ELR (cell line): ENCODE results near the gene PAWR.
A peak's percentile ranks its signal among the peaks of the same experiment; 100 is the strongest.

Experiments used
- DNase-seq: peaks from one replicate; pipeline ENCODE4 v3.0.0-alpha.2; 2015; ENCODE audit warnings: low read depth

The PAWR gene

GRCh38 chr12:79690638-79691510 is at the start of gene PAWR:
Gene PAWR, minus strand, starts transcription at chr12:79690964. Its CDS starts 720 bp downstream, at chr12:79690244.
- peak; percentile 95 for DNase-seq

GRCh38 chr12:79737875-79738718 is 47.3 kb upstream of the PAWR start:
- peak; percentile 82 for DNase-seq

GRCh38 chr12:79732638-79733037 is 41.9 kb upstream of the PAWR start:
- DNase-seq: no peak

GRCh38 chr12:79725987-79726386 is 35.2 kb upstream of the PAWR start:
- peak; percentile 92 for DNase-seq

GRCh38 chr12:79717006-79717405 is 26.2 kb upstream of the PAWR start:
- no peak for DNase-seq

- DNase-seq: no peak
These were observed 24.5 kb upstream of the PAWR start for GRCh38 chr12:79715308-79715707.

- DNase-seq: no peak
These were observed 20.1 kb upstream of the PAWR start for GRCh38 chr12:79710707-79711483.

- DNase-seq: no peak
These were observed 17.1 kb upstream of the PAWR start for GRCh38 chr12:79707830-79708229.

GRCh38 chr12:79706676-79707075 is 15.9 kb upstream of the PAWR start:
- peak; percentile 52 for DNase-seq

GRCh38 chr12:79706156-79706555 is 15.4 kb upstream of the PAWR start:
- peak; percentile 70 for DNase-seq

GRCh38 chr12:79698966-79699365 is 8.2 kb upstream of the PAWR start:
- DNase-seq: no peak

GRCh38 chr12:79696416-79696815 is 5.7 kb upstream of the PAWR start:
- DNase-seq: no peak

- DNase-seq: no peak
These were observed 2.3 kb upstream of the PAWR start for GRCh38 chr12:79692860-79693577.

GRCh38 chr12:79691511-79692248 is 916 bp upstream of the PAWR start:
- peak; percentile 67 for DNase-seq

- DNase-seq: peak; percentile 64
These were observed 574 bp downstream of the PAWR start for GRCh38 chr12:79690142-79690637.

- peak; percentile 68 for DNase-seq
These were observed 1.2 kb downstream of the PAWR start for GRCh38 chr12:79689477-79690141.

- DNase-seq: peak; percentile 28
These were observed 1.7 kb downstream of the PAWR start for GRCh38 chr12:79689061-79689476.

GRCh38 chr12:79688376-79689060 is 2.2 kb downstream of the PAWR start:
- DNase-seq: peak; percentile 19

- DNase-seq: peak; percentile 16
These were observed 3.0 kb downstream of the PAWR start for GRCh38 chr12:79687711-79688260.
